DMS153 treated with DMSO at 0.1 percent for 48 hours (cell line): Measurements from ENCODE around the gene CDK5RAP2.
A peak's percentile ranks its signal among the peaks of the same experiment; 100 is the strongest.
"Not testable (repeated sequence)": the region's sequence is repeated elsewhere in the genome, so short reads cannot be mapped to it uniquely, and the experiment has no call there.

Experiments used
- DNase-seq: peaks from one replicate; lab custom pipeline; 2025; ENCODE audit not compliant: unreplicated experiment; lab: John Stamatoyannopoulos, UW

The CDK5RAP2 gene

DNA sequence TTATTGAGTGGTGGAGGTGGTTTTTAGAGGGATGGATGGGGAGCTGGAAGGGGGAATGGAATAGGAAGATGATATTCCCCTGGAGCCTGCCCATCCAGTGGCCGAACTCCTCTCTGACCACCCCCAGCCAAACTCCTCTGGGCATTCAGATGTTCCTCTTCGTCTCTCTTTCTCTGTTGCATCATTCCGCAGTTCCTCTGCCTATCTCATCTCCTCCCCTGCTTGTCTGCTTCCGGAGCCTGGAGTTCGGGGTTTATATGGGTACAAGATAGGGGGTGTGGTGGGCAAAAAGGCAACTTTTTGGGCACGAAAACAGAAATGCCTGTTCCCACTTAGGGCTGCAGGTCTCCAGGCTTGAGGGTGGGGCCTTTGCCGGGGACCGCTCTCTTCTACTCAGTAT lies 12.2 kb upstream of the CDK5RAP2 start:
- DNase-seq, result no peak

DNA sequence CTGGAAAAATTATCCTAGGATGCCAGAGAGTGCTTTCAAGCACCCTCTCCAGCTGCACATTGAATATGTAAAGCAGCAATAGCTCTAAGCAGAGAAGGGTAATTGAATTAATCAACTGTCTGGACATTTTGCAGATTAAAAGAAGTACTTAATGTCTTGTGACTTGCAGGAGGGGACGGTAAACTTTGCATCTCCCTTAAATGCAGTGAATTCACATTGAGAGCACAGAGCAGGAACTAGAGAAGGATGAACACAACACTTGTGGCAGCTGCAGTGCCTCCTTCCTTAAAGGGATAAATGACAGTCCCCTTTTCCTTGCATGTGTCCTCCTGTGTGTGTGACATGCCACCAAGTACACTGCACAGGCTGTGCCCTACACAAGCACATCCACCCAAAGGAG lies 7.4 kb upstream of the CDK5RAP2 start:
- DNase-seq, result no peak

DNA sequence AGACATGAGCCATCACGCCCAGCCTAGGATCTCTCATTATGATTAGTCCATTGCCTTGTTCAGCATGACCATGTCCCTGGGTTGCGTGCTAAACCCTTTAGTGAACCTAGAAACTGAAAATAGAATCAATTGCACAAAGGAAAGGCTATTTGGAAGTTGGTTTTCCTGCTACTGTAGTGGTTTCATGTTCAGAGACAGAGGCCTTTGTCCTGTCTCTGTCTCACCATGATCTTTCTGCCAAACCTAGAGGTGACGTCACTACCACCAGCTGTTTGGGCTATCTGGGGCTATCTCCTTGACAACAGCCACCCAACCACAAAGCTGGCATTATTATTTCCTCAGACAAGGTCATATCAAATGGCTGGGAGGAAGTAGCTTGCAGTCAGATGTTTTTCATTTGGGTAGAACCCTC lies 4.0 kb upstream of the CDK5RAP2 start:
- DNase-seq, result peak; percentile 93

DNA sequence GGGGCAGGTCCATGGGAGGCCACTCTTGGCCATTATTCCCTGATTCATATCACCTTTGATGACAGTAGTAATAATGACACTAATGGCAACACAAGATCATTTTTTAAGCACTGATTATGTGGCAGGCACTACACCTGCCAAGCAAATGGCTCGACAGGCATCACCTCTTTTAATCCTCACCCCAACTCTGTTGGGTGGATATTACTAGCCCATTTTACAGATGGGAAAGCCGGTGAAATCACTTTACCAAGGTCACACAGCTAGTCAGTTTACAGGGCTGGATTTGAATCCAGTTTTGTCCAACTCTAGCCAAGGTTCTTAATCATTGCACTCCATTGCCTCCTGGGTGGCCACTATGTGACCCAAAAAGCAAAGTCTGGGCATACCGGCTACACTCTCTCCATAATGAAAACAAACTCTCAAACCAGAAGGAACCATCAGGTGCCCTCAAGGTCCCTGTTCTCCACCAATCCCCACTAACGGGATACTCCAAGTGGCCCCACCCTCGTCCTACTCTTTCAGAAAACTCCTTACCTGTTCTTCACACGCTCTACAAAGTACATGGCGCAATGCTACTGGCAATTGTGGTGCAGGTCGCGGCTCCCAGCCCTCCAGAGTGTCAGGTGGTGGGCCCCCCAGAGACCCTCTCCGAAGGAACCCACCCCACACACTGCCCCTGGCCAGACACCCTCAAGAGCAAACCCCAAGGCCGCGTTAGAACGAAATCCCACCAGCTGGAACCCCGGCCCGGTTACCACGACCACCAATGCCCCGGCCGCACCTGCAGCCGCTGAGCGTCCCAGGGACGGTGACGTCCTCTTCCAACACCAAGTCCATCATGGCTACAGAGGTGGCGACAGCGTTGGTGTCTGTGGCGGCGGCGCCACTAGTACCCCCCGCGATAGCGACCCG lies 572 bp downstream of the CDK5RAP2 start:
- DNase-seq, result no peak

DNA sequence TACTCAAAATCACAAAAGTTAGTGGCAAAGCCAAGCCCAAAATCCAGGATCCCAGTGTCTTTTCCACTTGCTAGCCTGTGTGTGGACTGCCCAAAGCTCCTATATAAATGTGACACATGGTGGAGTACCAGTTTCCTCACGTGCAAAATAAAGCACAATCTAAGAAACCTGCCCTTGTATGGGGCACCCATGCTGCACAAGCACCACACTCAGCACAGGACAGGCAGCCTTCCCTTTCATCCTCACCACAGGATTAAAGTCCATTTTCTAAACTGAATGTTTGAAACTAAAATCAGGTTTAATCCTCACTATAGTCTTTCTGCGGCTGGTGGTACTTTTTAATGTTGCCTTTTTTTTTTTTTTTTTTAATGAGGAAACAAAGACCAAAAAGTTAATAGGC lies 5.5 kb downstream of the CDK5RAP2 start:
- DNase-seq, result no peak

DNA sequence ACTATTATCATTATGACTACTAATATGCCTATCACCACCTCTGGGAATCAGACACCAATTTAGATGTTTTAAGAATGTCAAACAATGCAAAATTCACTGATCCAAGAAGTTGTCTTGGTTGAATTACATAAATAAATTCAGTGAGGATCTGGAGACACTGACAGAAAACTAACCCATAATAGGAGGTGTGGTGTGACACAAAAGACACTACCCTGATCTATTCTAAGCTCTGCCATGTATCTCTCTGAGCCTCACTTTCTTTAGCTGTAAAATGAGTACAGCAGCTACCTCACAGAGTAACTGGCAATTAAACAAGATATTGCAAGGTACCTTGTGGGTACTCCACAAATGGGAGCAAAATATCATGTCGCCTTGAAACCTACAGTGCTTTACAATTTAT lies 7.5 kb downstream of the CDK5RAP2 start:
- no peak for DNase-seq

DNA sequence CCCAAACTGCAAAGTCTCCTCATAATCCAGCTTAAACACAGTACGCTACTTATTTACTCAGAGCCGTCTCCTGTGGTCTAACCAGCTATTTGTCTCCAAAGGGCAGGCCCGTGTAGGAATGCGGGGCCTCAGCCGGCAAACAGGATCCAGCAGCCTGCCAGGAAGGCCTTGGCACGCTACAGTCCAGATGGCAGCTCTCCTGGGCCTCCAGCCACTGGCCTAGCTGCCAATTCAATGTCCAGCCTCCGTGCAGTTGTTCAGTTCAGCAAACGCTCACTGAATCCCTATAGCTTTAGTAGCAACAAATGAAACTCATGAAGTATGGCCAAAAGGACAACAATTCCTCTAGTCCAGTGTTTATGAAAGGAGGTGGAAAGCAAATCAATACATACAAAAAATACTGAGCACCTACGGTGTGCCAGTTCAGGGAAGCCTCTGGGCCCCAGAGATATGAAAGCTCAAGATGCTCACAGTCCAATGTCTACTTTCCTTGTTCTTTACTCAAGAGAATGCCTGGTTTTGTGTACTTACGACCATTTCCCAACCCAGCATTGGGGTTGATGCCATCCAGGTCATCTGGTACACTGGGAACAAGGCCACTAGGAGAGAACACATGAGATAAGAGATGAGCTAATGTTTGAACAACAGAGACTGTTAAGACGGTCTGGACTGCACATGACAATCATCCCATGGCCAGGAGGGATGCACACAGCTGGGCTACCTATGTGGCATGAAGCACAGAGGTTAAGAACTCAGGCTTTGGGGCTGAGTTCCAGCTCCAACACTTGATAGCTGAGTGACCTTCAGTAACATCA lies 8.3 kb downstream of the CDK5RAP2 start:
- DNase-seq, result no peak

DNA sequence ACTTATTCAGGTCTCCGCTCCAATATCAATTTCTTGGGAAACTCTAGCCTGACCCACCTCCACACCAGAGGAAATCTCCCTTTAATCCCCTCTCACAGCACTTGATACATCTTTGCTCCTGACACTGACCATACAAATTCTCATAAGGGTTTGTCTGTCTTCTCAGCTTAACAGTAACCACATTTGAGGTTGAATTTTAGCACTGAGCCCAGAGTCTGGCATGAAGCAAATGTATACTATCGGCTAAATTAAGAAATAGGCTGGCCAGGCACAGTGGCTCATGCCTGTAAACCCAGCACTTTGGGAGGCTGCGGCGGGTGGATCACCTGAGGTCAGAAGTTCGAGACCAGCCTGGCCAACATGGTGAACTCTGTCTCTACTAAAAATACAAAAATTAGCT lies 9.7 kb downstream of the CDK5RAP2 start:
- DNase-seq, result no peak

DNA sequence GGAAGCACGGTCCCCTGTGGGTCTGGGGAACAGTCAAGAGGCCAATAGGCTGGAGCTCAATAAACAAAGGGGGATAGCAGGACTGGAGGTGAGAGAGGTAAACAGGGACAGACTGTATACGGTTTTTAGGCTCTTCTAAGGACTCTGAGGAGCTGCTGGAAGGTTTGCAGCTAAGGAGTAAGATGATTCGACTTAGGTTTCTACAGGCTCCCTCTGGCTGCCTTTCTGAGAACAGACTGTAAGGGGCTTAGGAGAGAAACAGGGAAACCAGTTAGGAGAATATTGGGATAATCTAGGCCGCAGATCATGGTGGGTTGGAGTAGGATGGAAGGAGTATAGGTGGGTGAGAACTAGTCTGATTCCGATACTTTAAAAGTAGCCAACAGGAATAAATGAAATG lies 10.4 kb downstream of the CDK5RAP2 start:
- no peak for DNase-seq

DNA sequence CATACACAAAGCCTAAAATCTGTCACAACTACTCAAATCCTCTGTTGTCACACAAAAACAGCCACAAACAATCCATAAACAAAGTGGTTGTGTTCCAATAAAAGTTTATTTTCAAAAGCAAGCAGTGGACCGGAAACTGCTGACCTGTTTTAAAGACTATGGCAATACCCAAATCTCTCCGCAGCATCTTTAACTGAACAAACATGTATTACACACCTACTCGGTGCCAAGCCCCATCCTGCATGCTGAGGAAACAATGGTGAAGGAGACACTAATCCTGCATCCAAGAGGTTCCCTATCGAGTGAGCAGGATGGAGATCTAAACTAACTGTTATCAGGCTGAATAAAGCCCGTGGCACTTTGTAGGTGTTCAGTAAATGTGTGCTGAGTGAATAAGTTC lies 11.2 kb downstream of the CDK5RAP2 start:
- no peak for DNase-seq

DNA sequence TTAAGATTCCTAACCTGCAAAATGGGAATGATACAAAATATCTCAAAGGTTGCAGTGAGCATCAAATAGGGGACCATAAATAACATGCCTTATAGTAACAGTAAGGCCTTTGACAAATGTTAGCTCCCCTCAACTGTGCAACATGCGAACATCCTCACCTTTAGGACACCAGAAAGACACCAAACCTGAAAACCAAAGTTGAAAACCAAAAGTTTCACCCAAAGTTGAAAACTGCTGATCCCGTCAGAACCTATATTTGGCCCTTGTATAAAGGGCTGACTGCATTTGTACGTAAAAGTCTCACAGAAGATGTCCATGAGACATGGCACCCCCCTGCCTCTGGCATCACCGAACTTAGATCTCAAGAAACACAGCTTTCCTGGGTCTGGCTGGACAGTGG lies 12.1 kb downstream of the CDK5RAP2 start:
- no peak for DNase-seq

DNA sequence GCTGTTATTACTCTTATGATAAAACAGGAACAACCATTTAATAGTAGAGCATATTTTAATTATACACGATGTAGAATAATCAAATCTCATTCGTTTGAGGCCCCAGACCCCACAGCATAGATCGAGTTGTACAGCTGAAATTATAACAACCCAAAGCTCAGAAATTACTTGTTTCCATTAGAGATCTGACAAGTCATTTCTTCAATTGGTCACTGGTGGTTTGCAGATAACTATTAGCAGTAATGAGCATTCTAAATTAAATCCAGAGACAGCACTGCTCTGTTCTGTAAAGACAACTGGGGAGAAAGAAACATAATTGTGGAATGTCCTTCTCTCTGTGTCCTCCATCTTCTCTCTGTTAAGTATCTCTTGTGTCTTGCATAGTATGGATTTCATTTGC lies 12.9 kb downstream of the CDK5RAP2 start:
- DNase-seq, result no peak

DNA sequence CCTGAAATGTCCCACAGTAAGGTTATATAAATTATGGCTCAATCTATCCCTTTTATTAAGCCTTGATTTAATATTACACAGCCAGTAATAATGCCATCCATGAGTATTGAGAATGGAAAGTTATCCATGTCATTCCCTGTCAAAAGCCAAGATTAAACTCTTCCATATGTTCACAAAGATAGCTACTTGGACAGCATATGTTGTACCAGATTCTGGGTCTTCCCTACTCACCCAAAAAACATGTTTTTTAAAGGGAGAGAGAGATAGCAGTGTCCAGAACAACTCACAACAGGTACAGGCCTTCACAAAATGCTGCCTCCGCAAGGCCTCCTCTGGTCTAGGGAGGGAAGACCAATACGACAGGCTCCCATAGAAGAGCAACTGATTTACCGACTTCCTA lies 15.4 kb downstream of the CDK5RAP2 start:
- DNase-seq, result no peak

DNA sequence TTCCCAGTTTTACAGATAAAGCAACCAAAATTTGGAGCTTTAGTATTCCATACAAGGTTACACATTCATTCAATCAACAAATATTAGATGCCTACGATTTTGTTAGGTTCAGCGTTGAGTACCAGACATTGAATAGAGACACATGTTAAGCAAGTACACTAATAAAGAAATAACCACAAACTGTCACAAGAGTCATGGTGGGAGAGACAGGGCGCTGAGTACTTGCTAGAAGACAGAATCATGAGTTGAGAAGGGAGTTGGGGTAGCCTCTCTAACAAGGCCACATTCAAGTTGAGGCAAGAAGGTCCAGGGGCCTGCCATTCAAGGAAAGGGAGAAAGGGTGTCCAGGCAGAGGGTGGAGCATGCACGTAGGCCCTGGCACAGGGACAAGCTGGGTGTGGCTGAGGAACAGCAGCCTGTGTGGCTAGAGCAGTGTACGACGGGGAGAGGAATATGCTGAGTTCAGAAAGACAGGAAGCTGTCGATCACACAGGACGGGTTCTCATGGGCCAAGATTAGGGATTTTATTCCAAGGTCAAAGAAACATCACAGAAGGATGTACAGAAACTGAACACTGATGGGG lies 17.0 kb downstream of the CDK5RAP2 start:
- DNase-seq, result no peak

DNA sequence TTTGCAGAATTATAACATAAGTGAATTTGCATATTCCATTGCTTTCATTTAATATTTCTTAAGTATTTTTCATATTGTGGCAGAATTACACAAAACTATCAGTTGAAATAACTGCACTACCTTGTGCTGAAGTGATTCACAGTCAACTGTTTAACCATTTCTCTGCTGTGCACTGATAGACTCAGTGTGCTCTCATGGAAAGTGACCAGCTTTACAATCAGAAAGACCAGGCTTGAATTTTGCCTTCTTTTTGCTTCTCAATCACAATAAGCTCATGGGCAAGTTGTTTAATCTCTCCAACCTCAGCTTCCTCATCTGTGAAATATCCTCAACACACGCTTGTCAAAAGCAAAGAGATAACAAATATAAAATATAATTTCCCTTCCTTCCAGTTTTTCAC lies 18.3 kb downstream of the CDK5RAP2 start:
- DNase-seq, result no peak

DNA sequence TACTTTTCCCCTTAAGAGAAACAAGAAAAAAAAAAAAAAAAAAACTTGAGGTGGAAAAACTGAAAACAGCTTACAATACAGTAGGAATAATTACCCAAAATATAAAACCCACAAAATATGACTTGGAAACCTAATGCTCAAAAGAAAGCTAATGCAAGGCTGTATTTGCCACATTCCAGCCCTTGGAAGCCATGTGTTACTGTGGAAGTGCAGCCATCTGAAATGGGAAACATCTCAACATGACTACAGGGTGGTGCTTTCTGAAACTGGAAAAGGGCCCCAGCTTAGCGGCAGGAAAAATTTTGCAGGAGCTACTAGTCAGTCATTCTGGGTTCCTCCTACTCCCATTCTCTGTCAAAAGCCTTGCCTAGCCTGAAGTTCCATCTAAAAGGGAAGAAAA lies 20.4 kb downstream of the CDK5RAP2 start:
- DNase-seq, result no peak

DNA sequence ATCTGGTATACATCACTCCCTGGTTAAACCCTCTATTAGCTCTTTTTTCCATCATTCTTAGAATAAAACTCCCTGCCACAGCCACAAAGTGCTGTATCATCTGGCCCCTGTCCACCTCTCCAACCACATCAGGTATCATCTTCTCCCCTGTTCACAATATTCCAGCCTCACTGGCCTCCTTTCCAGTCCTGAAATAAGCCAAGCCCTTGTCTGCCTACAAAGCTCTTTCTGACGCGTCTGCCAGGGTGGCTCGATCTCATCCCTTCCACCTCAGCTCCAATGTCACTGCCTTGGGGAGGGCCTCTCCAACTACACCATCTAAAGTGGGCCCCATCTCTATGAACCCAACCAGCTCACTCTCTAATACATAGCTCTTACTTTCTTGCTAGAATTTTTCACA lies 21.5 kb downstream of the CDK5RAP2 start:
- no peak for DNase-seq

DNA sequence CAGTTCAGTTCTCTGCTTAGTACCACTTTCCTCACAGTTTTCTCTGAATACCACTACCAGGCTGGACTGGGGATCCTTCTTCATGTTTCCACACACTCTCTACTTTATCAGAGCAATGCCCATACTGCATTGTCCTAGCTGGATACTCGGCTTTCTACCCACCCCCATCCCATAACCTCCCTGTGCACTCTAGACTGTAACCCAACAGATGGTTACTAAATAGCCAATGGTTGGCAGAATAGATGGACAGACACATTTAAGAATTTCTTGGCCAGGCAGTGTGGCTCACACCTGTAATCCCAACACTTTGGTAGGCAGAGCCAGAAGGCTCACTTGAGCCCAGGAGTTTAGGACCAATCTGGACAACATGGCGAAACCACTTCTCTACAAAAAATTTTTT lies 22.8 kb downstream of the CDK5RAP2 start:
- DNase-seq, result no peak

DNA sequence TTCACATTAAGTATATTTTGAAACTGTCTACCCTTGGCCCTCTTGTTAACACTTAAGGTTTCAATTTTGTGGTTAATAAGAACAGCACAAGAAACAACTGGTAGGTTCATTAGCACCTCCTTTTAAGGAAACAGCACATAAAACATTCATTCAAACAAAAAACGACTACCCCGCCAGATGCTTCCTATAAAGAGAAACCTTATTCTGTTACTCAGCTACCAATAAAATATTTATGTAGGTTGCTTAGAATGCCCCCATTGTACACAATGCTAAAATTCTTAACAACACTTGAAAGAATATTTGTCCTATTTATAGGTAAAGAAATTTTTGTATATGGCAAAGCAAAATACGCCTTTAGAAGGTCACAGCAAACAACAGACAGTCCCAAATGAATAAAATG lies 23.2 kb downstream of the CDK5RAP2 start:
- DNase-seq, result no peak

DNA sequence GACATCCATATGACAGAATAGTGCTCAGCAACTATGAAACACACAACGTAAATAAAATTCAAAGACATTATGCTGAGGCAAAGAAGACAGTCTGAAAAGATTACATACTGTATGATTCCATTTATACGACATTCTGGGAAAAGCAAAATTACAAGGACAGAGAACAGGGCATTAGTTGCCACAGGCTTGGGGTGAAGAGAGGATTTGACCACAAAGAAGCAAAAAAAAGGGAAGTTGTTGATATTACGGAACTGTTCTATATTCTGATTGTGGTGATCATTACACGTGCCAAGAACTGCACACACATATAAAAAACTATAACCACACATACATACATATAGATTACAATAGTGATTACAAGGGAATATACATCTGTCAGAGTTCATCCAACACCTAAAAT lies 24.1 kb downstream of the CDK5RAP2 start:
- no peak for DNase-seq

DNA sequence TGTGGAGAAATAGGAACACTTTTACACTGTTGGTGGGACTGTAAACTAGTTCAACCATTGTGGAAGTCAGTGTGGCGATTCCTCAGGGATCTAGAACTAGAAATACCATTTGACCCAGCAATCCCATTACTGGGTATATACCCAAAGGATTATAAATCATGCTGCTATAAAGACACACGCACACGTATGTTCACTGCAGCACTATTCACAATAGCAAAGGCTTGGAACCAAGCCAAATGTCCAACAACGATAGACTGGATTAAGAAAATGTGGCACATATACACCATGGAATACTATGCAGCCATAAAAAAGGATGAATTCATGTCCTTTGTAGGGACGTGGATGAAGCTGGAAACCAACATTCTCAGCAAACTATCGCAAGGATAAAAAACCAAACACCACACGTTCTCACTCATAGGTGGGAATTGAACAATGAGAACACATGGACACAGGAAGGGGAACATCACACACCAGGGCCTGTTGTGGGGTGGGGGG lies 27.7 kb downstream of the CDK5RAP2 start:
- DNase-seq, result not testable (repeated sequence)
